Stimulated activated memory B cell treated with anti-CD40 and anti-IgM and Interleukin-4, amounts not matched to agents 10 μg/mL and 1 μg/mL and 100 μg/mL, for 72 hours (primary cell): ENCODE measurements around the gene RNF125.
"Not testable (repeated sequence)": the region's sequence is repeated elsewhere in the genome, so short reads cannot be mapped to it uniquely, and the experiment has no call there.

Source experiments
- ATAC-seq: fragments of 150-1000 bp; cut with Tn5 transposase; 2 replicates; pipeline ENCODE4 v1.10.0; 2021
- H3K27ac Mint-ChIP-seq: one replicate; pipeline ENCODE4 v1.8.0; 2022; ENCODE audit warnings: mild to moderate bottlenecking, mixed read lengths
- H3K27me3 Mint-ChIP-seq: one replicate; pipeline ENCODE4 v1.8.0; 2022; ENCODE audit warnings: mixed read lengths
- H3K36me3 Mint-ChIP-seq: one replicate; pipeline ENCODE4 v1.8.0; 2022; ENCODE audit warnings: mixed read lengths
- H3K4me1 Mint-ChIP-seq: one replicate; pipeline ENCODE4 v1.8.0; 2022; ENCODE audit warnings: mixed read lengths
- H3K4me3 Mint-ChIP-seq: one replicate; pipeline ENCODE4 v1.8.0; 2022; ENCODE audit warnings: mild to moderate bottlenecking, moderate library complexity, mixed read lengths
- H3K9me3 Mint-ChIP-seq: one replicate; pipeline ENCODE4 v1.8.0; 2022; ENCODE audit warnings: mixed read lengths

The RNF125 gene

DNA sequence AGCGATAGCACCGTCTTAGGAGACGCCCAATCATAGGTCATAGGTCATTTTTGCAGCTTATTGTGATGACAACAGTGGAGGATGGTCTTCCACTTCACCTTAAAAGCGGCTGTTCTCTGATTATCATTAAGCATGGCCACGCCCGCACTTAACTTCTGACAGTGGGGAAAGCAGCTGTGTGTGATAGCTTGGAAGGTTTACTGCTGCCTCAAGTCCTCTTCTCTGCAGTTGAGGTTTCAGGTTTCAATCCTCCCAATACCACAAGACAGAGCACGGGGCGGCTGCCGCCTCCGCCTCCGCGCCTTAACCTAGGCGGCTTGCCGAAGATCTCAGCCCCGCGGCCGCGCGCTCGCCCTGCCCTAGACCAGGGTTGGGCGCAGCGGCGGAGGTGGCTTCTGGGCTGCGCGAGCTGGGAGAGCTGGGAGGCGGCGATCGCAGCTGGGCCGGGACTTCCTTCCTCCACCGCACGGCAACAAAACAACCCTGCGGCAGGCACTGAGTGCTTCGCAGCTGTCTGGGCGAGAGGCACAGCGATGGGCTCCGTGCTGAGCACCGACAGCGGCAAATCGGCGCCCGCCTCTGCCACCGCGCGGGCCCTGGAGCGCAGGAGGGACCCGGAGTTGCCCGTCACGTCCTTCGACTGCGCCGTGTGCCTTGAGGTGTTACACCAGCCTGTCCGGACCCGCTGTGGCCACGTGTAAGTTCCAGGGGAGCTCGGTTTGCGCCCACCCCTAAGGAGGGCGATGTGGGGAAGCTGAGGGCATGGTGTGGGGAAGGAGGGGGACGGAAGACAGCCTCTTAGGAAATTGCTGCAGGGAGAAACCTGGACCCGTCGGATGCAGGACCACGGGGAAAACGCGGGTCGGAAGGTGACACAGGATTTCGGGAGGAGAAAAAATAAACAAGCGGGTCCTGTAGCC is at the start of gene RNF125:
Gene RNF125, plus strand, starts transcription at position 495 of the 920 bp plus-strand sequence. Its CDS starts 39 bp downstream, at position 534.
- peak; percentile 94 for ATAC-seq
- H3K36me3 Mint-ChIP-seq: no peaks in the 10 kb centered on the region
- H3K27ac Mint-ChIP-seq: peak within 1 kb of the TSS; percentile 92
- peak within 1 kb of the TSS; percentile 90 for H3K4me3 Mint-ChIP-seq
- H3K9me3 Mint-ChIP-seq: no peaks in the 10 kb centered on the region
- H3K4me1 Mint-ChIP-seq: peaks cover 31% of the 10 kb centered on the region
- H3K27me3 Mint-ChIP-seq: no peaks in the 10 kb centered on the region

DNA sequence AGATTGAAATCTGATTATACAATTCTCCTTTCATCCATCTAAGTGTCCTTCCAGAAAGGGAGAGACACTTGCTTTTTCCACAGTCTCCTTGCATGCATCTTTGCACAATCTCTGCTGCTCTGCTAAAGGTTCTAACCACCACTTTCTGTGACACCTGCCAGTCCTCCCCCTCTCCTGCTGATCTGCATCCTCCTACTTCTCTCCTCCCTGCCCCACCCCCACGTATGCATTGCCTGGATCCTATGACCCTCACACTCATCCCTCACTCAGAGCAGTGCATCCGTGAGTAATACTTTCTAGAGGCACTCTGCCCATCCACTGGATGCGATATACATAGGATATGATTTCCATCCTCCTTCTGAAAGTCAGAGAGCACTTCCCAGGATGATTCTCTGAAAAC is 48.0 kb upstream of the RNF125 start:
- Mint-ChIP-seq H3K27ac (no peak overlapping the region), H3K36me3 (no peaks in the 10 kb centered on the region), H3K27me3 (no peaks in the 10 kb centered on the region), H3K4me1 (peaks cover under 1% of the 10 kb centered on the region), H3K4me3 (no peak overlapping the region), H3K9me3 (peaks cover 17% of the 10 kb centered on the region)
- no peak for ATAC-seq

DNA sequence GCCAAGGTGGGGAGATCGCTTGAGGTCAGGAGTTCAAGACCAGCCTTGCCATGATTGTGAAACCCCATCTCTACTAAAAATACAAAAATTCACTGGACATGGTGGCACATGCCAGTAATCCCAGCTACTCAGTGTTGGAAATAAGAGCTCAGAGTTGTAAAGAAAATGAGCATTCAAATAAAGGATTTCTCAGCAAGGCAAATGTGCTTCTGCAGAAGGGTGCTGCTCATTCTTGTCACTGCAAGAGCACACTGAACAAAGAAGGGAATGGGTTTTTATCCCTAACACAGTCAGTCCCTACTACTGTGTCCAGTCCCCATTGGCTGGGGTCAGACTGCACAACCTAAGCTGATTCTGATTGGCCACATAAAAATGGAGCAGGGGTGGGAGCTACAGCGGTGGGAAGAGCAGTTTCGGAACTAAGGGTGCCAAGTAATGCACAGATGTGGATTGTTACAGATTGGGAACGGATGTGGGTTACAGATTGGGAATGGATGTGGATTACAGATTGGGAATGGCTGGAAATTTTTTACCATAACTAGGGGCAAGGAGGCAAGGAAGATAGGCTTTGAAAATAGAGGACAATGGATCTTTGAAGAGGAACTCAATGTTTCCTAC is 44.6 kb upstream of the RNF125 start:
- ATAC-seq: no peak
- Mint-ChIP-seq H3K36me3 (peaks cover 5% of the 10 kb centered on the region), H3K27me3 (no peaks in the 10 kb centered on the region), H3K4me3 (no peak overlapping the region), H3K9me3 (peaks cover 24% of the 10 kb centered on the region), H3K4me1 (no peaks in the 10 kb centered on the region), H3K27ac (no peak overlapping the region)

DNA sequence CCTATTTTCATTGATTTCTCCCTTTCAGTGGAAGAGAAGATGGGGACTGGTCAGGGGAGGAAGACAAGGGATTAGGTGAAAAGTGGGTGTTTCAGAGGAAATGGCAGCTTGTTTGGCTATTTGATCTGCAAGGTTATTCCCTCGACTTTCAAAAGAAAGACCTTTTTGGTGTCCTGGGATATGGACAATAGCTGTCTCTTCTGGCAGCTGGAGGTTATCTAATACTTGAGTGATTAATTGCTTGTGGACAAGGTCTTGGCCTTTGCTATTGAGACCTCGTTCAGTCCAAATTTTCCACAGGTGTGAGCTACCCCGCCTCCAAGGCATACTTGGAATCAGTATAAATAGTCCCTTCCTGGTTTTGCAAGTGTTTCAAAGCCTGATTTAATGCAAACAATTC is 42.4 kb upstream of the RNF125 start:
- Mint-ChIP-seq H3K4me3 (no peak overlapping the region), H3K27ac (no peak overlapping the region), H3K4me1 (no peaks in the 10 kb centered on the region), H3K9me3 (peaks cover 24% of the 10 kb centered on the region), H3K27me3 (no peaks in the 10 kb centered on the region), H3K36me3 (peaks cover 5% of the 10 kb centered on the region)
- ATAC-seq: no peak

DNA sequence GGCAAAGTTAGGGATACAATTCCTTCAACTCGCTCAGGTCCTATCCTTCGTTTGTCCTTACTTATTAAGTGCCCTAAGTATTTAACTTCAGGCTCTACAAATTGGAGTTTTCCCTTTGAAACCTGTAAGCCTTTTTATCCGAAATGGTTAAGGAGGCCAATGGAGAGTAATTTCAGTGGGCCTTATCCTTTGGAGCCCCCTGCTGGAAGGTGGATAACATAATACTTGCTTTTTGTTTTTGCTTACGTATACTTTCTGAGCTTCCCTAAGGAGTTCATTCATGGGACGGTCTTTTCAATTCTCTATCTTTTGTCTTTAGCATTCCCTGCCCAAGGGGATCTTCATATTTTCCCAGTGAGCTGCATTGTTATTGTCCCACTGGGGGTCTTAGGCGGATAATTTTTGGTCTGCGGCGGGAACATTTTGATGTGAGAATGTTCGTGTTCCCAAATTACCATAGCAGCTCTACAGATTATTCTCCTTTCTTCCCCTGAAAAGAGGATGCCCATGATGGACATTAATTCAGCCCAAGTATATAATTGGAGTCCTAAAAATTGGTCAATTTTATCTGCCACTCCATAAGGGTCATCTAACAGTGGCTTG is 41.3 kb upstream of the RNF125 start:
- H3K27ac Mint-ChIP-seq: no peak overlapping the region
- H3K36me3 Mint-ChIP-seq: peaks cover 5% of the 10 kb centered on the region
- H3K9me3 Mint-ChIP-seq: peaks cover 21% of the 10 kb centered on the region
- ATAC-seq: no peak
- no peak overlapping the region for H3K4me3 Mint-ChIP-seq
- no peaks in the 10 kb centered on the region for H3K27me3 Mint-ChIP-seq
- H3K4me1 Mint-ChIP-seq: no peaks in the 10 kb centered on the region

- no peaks in the 10 kb centered on the region for H3K4me1 Mint-ChIP-seq
- no peak overlapping the region for H3K4me3 Mint-ChIP-seq
- H3K9me3 Mint-ChIP-seq: peaks cover 21% of the 10 kb centered on the region
- no peak for ATAC-seq
- H3K27ac Mint-ChIP-seq: no peak overlapping the region
- H3K36me3 Mint-ChIP-seq: peaks cover 5% of the 10 kb centered on the region
- no peaks in the 10 kb centered on the region for H3K27me3 Mint-ChIP-seq
These were observed 40.0 kb upstream of the RNF125 start for GRCh38 chr18:31978616-31979015.

GRCh38 chr18:31979714-31980113 is 38.9 kb upstream of the RNF125 start:
- no peaks in the 10 kb centered on the region for H3K27me3 Mint-ChIP-seq
- H3K9me3 Mint-ChIP-seq: peaks cover 13% of the 10 kb centered on the region
- no peak for ATAC-seq
- H3K27ac Mint-ChIP-seq: no peak overlapping the region
- peaks cover 5% of the 10 kb centered on the region for H3K36me3 Mint-ChIP-seq
- no peaks in the 10 kb centered on the region for H3K4me1 Mint-ChIP-seq
- H3K4me3 Mint-ChIP-seq: no peak overlapping the region

DNA sequence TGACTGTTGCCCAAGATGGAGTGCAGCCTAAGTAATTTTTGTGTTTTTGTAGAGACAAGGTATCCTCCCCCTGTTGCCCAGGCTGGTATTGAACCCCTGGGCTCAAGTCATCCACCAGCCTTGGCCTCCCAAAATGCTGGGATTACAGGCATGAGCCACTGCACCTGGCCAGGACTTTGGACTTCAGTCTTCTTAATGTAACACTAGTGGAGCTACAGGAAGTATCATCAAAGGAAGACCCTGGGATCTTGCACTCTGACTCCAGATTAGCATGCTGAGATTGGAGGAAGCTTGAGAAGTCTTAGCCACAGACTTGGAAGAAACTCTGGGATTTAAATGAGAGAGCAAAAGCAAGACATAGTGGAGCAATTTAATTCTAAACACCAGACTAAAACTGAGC is 37.8 kb upstream of the RNF125 start:
- Mint-ChIP-seq H3K9me3 (peaks cover 7% of the 10 kb centered on the region), H3K27ac (no peak overlapping the region), H3K36me3 (peaks cover 5% of the 10 kb centered on the region), H3K4me1 (no peaks in the 10 kb centered on the region), H3K27me3 (no peaks in the 10 kb centered on the region), H3K4me3 (no peak overlapping the region)
- no peak for ATAC-seq

- Mint-ChIP-seq H3K4me3 (no peak overlapping the region), H3K27me3 (no peaks in the 10 kb centered on the region), H3K9me3 (peaks cover 5% of the 10 kb centered on the region), H3K36me3 (peaks cover 5% of the 10 kb centered on the region), H3K27ac (no peak overlapping the region), H3K4me1 (no peaks in the 10 kb centered on the region)
- ATAC-seq: no peak
These were observed 35.6 kb upstream of the RNF125 start for GRCh38 chr18:31983020-31983419.

GRCh38 chr18:31983976-31984375 is 34.6 kb upstream of the RNF125 start:
- H3K36me3 Mint-ChIP-seq: peaks cover under 1% of the 10 kb centered on the region
- H3K9me3 Mint-ChIP-seq: peaks cover under 1% of the 10 kb centered on the region
- no peak overlapping the region for H3K27ac Mint-ChIP-seq
- no peak for ATAC-seq
- no peaks in the 10 kb centered on the region for H3K4me1 Mint-ChIP-seq
- H3K27me3 Mint-ChIP-seq: no peaks in the 10 kb centered on the region
- H3K4me3 Mint-ChIP-seq: no peak overlapping the region

DNA sequence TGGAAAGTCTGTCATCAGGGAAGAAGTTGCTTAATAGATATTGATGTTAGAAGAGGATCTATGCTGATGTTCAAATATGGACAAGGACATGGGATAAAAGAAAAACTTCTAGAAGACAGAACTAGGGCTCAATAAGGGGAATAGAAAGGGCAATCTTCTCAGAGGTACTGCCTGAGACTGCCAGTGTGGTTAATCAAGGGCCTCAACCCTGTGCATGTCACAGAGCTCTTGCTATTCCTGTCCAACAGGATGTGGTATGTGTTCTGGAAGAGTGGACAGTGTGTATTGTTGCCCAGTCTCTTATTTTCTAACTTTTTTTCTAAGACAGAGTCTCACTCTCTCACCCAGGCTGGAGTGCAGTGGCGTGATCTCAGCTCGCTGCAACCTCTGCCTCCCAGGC is 27.8 kb upstream of the RNF125 start:
- no peaks in the 10 kb centered on the region for H3K27me3 Mint-ChIP-seq
- H3K36me3 Mint-ChIP-seq: no peaks in the 10 kb centered on the region
- peaks cover 7% of the 10 kb centered on the region for H3K4me1 Mint-ChIP-seq
- H3K9me3 Mint-ChIP-seq: no peaks in the 10 kb centered on the region
- H3K27ac Mint-ChIP-seq: peak overlapping the region; percentile 40
- no peak overlapping the region for H3K4me3 Mint-ChIP-seq
- ATAC-seq: peak; percentile 87

- no peaks in the 10 kb centered on the region for H3K36me3 Mint-ChIP-seq
These were observed 22.6 kb upstream of the RNF125 start for GRCh38 chr18:31996007-31996406.

GRCh38 chr18:31998880-31999412 is 19.7 kb upstream of the RNF125 start:
- Mint-ChIP-seq H3K27me3 (no peaks in the 10 kb centered on the region), H3K4me1 (no peaks in the 10 kb centered on the region), H3K9me3 (no peaks in the 10 kb centered on the region), H3K27ac (no peak overlapping the region), H3K4me3 (no peak overlapping the region), H3K36me3 (no peaks in the 10 kb centered on the region)
- ATAC-seq: no peak

More at GRCh38 chr18:31996007-31996406, 22.6 kb upstream of the RNF125 start:
- Mint-ChIP-seq H3K4me3 (no peak overlapping the region), H3K9me3 (no peaks in the 10 kb centered on the region), H3K27ac (no peak overlapping the region), H3K4me1 (peaks cover 1% of the 10 kb centered on the region), H3K27me3 (no peaks in the 10 kb centered on the region)
- ATAC-seq: no peak

DNA sequence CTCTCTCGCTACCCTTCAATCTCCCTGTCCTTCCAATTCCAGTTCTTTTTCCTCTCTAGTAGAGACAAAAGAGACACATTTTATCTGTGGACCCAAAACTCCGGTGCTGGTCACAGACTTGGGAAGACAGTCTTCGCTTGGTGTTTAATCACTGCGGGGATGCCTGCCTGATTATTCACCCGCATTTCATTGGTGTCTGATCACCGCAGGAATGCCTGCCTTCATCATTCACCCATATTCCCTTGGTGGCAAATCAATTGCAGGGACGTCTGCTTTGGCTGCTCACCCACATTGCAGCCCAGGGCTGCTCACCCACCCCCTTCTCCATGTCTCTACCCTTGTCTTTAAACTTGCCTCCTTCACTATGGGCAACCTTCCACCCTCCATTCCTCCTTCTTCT is 17.5 kb upstream of the RNF125 start:
- H3K4me3 Mint-ChIP-seq, H3K36me3 Mint-ChIP-seq, H3K27ac Mint-ChIP-seq, ATAC-seq, H3K4me1 Mint-ChIP-seq, H3K27me3 Mint-ChIP-seq, H3K9me3 Mint-ChIP-seq: not testable (repeated sequence)

DNA sequence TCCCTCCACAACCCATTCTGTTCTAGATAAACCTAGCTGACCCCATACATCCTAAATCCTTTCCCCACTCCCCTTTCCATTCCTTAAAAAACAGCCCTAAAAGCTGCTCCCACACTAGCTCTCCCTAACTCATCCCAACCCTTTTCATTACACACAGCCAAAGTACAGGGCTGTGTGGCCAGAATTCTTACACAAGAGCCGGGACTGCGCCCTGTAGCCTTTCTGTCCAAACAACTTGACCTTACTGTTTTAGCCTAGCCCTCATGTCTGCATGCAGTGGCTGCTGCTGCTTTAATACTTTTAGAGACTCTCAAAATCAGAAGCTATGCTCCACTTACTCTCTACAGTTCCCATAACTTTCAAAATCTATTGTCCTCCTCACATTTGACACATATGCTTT is 14.8 kb upstream of the RNF125 start:
- not testable (repeated sequence) for H3K4me3 Mint-ChIP-seq, H3K9me3 Mint-ChIP-seq, H3K36me3 Mint-ChIP-seq, H3K4me1 Mint-ChIP-seq, H3K27ac Mint-ChIP-seq, H3K27me3 Mint-ChIP-seq, ATAC-seq
